ENCODE measurements around the gene PIK3CB.

Gene PIK3CB

DNA sequence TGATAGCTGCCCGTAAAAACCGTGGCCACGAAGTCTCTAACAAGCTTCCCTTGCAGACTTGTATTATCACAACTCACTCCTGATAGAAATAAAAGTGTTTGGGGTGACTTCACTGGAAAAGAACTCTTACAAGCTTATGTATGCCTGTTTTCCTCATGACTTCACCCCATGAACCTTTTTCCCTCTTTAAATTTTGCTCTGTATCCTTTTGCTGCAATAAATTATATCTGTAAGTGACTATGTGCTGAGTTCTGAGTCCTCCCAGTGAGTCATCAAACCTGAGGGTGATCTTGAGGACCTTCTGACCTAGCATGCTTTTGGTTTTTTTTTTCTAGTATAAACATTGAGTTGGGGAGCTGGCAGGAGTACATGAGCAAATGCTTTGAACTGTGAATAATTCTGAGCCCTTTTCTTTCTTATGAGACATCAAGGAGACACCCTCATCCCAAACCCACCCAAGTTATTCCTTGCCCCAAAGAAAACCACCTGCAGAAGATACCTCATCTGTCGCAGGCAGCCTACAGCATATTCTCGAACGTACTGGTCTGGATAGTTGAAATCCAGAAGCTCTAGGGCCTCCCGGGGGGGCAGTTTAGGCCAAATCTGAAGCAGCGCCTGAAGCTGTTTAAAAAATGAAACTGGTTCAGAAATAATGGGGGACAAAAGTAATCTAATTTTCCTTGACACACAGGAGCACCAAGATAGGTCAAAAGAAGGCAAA, 140.3 kb downstream of the PIK3CB start (continued):
- TF ChIP-seq ZIC2 (tag by site-specific recombination; IDR thresholded peaks at IDR 0.05), result no peak
- TF ChIP-seq, protein P1, sequence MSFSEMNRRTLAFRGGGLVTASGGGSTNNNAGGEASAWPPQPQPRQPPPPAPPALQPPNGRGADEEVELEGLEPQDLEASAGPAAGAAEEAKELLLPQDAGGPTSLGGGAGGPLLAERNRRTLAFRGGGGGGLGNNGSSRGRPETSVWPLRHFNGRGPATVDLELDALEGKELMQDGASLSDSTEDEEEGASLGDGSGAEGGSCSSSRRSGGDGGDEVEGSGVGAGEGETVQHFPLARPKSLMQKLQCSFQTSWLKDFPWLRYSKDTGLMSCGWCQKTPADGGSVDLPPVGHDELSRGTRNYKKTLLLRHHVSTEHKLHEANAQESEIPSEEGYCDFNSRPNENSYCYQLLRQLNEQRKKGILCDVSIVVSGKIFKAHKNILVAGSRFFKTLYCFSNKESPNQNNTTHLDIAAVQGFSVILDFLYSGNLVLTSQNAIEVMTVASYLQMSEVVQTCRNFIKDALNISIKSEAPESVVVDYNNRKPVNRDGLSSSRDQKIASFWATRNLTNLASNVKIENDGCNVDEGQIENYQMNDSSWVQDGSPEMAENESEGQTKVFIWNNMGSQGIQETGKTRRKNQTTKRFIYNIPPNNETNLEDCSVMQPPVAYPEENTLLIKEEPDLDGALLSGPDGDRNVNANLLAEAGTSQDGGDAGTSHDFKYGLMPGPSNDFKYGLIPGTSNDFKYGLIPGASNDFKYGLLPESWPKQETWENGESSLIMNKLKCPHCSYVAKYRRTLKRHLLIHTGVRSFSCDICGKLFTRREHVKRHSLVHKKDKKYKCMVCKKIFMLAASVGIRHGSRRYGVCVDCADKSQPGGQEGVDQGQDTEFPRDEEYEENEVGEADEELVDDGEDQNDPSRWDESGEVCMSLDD (tag by site-specific recombination; IDR thresholded peaks at IDR 0.05), result no peak
- TF ChIP-seq ZNF501 (tag by site-specific recombination; IDR thresholded peaks at IDR 0.05), result no peak
- peak; percentile 72; the same call in 1 of the 2 replicates for TF ChIP-seq TRIM28 (IDR thresholded peaks at IDR 0.05; ENCODE audit: borderline replicate concordance, low read length)
- no peak for TF ChIP-seq ZNF473 (tag by site-specific recombination; IDR thresholded peaks at IDR 0.05)
- peak; percentile 85 for TF ChIP-seq ZNF843 (tag by site-specific recombination; IDR thresholded peaks at IDR 0.05)
- TF ChIP-seq, protein P2, sequence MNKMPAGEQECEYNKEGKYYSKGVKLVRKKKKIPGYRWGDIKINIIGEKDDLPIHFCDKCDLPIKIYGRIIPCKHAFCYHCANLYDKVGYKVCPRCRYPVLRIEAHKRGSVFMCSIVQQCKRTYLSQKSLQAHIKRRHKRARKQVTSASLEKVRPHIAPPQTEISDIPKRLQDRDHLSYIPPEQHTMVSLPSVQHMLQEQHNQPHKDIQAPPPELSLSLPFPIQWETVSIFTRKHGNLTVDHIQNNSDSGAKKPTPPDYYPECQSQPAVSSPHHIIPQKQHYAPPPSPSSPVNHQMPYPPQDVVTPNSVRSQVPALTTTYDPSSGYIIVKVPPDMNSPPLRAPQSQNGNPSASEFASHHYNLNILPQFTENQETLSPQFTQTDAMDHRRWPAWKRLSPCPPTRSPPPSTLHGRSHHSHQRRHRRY (tag by site-specific recombination; IDR thresholded peaks at IDR 0.05), result no peak
- no peak for TF ChIP-seq SALL2 (tag by site-specific recombination; IDR thresholded peaks at IDR 0.05; ENCODE audit: borderline replicate concordance)
- TF ChIP-seq ZNF548 (tag by site-specific recombination; IDR thresholded peaks at IDR 0.05), result no peak
- TF ChIP-seq, protein P3, sequence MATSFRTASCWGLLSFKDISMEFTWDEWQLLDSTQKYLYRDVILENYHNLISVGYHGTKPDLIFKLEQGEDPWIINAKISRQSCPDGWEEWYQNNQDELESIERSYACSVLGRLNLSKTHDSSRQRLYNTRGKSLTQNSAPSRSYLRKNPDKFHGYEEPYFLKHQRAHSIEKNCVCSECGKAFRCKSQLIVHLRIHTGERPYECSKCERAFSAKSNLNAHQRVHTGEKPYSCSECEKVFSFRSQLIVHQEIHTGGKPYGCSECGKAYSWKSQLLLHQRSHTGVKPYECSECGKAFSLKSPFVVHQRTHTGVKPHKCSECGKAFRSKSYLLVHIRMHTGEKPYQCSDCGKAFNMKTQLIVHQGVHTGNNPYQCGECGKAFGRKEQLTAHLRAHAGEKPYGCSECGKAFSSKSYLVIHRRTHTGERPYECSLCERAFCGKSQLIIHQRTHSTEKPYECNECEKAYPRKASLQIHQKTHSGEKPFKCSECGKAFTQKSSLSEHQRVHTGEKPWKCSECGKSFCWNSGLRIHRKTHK (tag by site-specific recombination; IDR thresholded peaks at IDR 0.05), result no peak
- TF ChIP-seq, protein P4, sequence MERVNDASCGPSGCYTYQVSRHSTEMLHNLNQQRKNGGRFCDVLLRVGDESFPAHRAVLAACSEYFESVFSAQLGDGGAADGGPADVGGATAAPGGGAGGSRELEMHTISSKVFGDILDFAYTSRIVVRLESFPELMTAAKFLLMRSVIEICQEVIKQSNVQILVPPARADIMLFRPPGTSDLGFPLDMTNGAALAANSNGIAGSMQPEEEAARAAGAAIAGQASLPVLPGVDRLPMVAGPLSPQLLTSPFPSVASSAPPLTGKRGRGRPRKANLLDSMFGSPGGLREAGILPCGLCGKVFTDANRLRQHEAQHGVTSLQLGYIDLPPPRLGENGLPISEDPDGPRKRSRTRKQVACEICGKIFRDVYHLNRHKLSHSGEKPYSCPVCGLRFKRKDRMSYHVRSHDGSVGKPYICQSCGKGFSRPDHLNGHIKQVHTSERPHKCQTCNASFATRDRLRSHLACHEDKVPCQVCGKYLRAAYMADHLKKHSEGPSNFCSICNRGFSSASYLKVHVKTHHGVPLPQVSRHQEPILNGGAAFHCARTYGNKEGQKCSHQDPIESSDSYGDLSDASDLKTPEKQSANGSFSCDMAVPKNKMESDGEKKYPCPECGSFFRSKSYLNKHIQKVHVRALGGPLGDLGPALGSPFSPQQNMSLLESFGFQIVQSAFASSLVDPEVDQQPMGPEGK (tag by site-specific recombination; IDR thresholded peaks at IDR 0.05), result 0 out of 2 replicates have a peak, but pooled peaks have one; percentile 27
- 0 out of 2 replicates have a peak, but pooled peaks have one; percentile 62 for TF ChIP-seq ZSCAN23 (tag by site-specific recombination; IDR thresholded peaks at IDR 0.05)
- TF ChIP-seq, protein P5, sequence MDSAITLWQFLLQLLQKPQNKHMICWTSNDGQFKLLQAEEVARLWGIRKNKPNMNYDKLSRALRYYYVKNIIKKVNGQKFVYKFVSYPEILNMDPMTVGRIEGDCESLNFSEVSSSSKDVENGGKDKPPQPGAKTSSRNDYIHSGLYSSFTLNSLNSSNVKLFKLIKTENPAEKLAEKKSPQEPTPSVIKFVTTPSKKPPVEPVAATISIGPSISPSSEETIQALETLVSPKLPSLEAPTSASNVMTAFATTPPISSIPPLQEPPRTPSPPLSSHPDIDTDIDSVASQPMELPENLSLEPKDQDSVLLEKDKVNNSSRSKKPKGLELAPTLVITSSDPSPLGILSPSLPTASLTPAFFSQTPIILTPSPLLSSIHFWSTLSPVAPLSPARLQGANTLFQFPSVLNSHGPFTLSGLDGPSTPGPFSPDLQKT (IDR thresholded peaks at IDR 0.05; ENCODE audit: borderline replicate concordance, low read depth, low read length), result no peak
- no peak for TF ChIP-seq ZNF311 (tag by site-specific recombination; IDR thresholded peaks at IDR 0.05; ENCODE audit: borderline replicate concordance)
- TF ChIP-seq, protein P6, sequence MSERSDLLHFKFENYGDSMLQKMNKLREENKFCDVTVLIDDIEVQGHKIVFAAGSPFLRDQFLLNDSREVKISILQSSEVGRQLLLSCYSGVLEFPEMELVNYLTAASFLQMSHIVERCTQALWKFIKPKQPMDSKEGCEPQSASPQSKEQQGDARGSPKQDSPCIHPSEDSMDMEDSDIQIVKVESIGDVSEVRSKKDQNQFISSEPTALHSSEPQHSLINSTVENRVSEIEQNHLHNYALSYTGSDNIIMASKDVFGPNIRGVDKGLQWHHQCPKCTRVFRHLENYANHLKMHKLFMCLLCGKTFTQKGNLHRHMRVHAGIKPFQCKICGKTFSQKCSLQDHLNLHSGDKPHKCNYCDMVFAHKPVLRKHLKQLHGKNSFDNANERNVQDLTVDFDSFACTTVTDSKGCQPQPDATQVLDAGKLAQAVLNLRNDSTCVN (tag by site-specific recombination; optimal IDR thresholded peaks at IDR 0.05), result peak; percentile 21
- TF ChIP-seq ZNF23 (tag by site-specific recombination; IDR thresholded peaks at IDR 0.05; ENCODE audit: borderline replicate concordance), result no peak
- TF ChIP-seq MYNN (tag by site-specific recombination; IDR thresholded peaks at IDR 0.05; ENCODE audit: borderline replicate concordance), result peak; percentile 83; the same call in 1 of the 2 replicates
- no peak for TF ChIP-seq KLF7 (tag by site-specific recombination; IDR thresholded peaks at IDR 0.05; ENCODE audit: borderline replicate concordance)
- no peak for TF ChIP-seq ZNF416 (tag by site-specific recombination; IDR thresholded peaks at IDR 0.05)
- TF ChIP-seq, protein P7, sequence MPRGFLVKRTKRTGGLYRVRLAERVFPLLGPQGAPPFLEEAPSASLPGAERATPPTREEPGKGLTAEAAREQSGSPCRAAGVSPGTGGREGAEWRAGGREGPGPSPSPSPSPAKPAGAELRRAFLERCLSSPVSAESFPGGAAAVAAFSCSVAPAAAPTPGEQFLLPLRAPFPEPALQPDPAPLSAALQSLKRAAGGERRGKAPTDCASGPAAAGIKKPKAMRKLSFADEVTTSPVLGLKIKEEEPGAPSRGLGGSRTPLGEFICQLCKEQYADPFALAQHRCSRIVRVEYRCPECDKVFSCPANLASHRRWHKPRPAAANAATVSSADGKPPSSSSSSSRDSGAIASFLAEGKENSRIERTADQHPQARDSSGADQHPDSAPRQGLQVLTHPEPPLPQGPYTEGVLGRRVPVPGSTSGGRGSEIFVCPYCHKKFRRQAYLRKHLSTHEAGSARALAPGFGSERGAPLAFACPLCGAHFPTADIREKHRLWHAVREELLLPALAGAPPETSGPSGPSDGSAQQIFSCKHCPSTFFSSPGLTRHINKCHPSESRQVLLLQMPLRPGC (tag by site-specific recombination; IDR thresholded peaks at IDR 0.05), result peak; percentile 88
- TF ChIP-seq, protein P8, sequence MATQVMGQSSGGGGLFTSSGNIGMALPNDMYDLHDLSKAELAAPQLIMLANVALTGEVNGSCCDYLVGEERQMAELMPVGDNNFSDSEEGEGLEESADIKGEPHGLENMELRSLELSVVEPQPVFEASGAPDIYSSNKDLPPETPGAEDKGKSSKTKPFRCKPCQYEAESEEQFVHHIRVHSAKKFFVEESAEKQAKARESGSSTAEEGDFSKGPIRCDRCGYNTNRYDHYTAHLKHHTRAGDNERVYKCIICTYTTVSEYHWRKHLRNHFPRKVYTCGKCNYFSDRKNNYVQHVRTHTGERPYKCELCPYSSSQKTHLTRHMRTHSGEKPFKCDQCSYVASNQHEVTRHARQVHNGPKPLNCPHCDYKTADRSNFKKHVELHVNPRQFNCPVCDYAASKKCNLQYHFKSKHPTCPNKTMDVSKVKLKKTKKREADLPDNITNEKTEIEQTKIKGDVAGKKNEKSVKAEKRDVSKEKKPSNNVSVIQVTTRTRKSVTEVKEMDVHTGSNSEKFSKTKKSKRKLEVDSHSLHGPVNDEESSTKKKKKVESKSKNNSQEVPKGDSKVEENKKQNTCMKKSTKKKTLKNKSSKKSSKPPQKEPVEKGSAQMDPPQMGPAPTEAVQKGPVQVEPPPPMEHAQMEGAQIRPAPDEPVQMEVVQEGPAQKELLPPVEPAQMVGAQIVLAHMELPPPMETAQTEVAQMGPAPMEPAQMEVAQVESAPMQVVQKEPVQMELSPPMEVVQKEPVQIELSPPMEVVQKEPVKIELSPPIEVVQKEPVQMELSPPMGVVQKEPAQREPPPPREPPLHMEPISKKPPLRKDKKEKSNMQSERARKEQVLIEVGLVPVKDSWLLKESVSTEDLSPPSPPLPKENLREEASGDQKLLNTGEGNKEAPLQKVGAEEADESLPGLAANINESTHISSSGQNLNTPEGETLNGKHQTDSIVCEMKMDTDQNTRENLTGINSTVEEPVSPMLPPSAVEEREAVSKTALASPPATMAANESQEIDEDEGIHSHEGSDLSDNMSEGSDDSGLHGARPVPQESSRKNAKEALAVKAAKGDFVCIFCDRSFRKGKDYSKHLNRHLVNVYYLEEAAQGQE (tag by site-specific recombination; IDR thresholded peaks at IDR 0.05), result no peak
- TF ChIP-seq ZNF747 (tag by site-specific recombination; IDR thresholded peaks at IDR 0.05), result no peak

Measured in HEK293 (cell line).